ENCODE results near the gene SLC28A1.

The SLC28A1 gene

DNA sequence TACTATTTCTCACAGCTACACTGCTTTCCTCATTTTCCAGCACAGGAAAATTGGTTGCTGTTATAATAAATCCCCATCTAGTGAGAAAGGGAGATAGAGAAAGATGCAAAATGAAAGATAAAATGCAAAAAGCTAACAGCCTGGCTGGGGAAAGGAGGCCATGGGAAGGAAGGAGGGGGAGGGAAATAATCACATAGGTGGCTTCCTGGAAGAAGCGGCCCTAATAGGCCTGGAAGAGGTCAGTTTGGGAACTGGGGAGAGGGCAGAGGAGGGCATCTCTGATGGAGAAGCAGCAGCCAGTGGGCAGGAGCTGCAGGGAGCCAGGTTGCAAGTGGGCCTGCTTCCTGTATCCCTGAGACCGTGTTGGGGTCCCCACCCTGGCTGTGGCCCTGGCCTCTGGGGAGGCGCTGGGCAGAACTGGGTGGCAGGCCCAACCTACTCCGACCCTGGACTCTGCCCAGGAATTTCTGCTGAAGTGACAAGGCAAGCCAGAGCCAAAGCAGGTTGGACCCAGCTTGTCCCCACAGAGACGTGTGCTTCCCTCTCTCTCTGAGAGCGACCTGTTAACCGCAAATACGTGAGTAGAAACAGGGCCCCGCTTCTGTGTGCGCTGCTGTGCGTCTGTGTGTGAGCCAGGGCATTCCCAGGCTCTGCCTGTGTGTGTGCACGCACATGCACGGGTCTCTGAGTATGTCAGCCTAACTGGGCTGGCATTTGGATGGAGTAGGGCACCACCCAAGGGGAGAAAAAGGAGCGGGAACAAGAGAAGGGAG is 1.9 kb downstream of the SLC28A1 start:
- DNase-seq (ENCODE audit: low spot score) = no peak

DNA sequence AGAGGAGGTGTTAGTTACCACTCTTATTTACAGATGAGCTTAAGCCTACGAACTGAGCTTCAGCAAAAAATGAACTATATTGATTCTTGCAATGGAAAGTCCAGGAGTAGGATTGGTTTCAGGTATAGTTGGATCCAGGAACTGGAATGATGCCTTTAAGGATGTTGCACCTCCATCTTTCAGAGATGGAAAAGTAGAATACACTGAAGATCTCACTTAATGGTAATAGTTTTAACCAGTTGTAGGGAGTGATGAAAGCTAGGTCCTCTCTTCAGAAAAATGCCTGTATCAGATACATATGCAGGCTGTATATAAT is 2.5 kb downstream of the SLC28A1 start:
- DNase-seq (ENCODE audit: low spot score) = no peak

DNA sequence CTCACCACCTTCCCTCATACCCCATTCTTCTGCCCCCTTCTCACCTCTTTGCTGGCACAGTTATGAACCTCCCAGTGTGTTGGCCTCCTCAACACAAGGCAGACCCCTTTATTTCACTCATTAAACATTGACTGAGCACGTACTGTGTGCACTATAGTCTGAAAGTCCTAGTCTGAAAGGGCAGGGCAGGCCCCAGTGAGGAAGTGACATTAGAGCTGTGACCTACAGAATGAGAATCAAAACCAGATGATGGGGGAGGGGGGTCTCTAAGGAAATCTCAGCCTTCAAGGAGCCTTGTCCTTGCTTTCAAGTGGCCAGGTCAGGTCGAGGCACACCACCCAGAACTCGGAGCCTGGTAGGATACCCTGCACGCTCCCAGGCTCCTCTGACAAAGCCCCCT is 3.5 kb downstream of the SLC28A1 start:
- DNase-seq (ENCODE audit: low spot score) = no peak

DNA sequence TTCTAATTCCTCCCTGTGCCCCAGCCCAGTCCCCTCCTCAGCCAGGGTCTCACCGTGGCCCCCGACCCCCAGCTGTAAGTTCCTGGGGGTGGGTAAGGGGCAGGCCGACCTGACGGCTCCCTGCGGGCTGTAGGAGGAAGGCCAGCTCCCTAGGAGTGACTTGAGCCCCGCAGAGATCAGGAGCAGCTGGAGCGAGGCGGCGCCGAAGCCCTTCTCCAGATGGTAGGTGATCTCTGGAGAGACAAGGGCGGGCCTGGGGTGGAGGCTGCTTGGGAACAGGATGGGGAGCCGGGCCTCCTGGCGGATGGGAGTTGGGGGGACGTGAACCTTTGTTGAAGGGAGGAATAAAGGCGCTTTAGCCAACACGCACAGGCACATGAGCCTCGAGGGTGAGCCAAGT is 4.2 kb downstream of the SLC28A1 start:
- DNase-seq (ENCODE audit: low spot score) = no peak

DNA sequence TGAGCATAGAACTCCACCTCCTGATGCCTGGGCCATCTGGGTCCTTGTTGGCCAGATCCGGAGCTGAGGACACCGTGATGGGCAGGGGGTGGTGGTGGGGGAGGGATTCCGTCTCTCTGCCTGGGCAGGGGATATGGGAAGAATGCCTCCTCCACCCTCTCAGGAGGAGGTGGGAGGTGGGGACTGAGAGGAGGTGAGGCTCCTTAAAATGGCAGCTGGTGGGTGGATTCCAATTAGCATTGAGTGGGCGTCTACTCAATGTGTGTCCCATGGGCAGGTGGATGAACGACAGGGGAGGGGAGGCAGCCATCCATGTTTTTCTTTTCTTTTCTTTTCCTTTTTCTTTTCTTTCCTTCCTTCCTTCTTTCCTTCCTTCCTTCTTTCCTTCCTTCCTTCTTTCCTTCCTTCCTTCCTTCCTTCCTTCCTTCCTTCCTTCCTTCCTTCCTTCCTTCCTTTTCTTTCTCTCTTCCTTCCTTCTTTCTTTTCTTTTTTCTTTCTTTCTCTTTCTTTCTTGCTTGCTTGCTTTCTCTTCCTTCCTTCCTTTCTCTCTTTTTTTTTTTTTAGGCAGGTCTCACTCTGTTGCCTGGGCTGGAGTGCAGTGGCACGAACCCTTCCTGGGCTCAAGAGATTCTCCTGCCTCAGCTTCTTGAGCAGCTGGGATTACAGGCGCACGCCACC is 5.0 kb downstream of the SLC28A1 start:
- no peak for DNase-seq (ENCODE audit: low spot score)

DNA sequence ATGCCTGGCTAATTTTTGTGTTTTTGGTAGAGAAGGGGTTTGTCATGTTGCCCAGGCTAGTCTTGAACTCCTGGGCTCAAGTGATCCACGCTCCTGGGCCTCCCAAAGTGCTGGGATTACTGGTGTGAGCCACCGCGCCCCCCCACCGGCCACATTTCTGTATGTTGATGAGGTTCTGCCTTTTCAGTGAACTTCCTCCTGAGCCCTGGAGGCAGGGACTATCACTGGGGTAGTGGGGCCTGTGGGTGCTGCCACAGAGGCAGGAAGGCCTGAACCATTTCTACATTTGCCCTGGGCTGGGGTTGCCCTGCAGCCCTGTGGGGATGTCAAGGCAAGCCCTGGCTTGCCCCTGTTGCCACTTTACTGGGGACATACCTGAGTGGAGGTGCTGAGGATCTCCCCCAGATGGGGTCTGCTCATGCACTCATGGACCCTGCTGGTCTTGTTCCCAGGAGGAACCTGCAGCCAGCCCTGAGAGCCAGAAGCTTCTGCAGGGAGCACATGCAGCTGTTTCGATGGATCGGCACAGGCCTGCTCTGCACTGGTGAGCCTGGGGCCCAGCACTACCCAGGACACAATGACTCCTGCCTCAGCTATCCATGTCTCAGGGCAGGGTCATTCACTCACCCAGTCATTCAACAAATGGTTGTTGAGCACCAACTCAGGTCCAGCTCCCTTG is 5.7 kb downstream of the SLC28A1 start:
- DNase-seq (ENCODE audit: low spot score) = no peak

DNA sequence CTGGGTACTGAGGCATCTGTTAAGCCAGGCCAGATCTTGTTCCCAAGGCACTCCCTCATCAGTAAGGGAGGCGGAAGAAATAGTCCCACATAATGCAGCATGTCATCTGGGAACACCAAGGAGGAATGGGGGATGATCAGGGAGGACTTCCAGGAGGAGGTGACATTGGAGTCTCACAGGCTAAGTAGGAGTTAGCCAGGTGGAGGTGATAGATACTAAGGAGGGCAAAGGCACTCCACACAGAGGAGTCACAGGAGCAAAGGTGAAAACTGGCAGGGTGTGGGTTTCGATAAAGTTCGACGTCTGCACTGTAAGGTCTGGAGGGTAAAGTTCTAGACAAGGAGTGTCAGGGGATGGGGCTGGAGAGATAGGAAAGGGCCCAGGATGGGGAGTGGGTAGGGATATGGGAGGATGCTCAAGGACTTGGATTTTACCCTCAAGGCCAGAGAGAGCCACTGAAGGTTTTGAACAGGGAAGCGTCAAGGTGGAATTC is 6.3 kb downstream of the SLC28A1 start:
- DNase-seq (ENCODE audit: low spot score) = no peak

DNA sequence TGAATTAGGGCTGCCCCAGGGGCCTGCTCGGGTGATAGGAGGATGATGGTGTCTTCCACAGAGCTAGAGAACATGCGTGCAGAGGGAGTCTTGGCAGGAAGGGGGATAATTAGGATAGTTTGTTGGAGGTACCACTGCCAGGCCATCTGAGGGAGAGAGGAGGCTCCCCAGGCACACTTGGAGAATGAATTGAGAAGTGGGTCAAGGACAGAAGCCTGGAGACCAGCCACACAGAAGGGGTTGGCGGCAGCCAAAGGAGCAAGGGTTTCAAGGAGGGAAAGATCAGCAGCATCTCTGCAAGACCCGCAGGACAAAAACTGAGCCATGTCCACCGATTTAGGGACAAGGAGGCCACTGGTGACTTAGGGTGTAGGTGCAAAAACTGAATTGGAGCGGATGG is 6.9 kb downstream of the SLC28A1 start:
- no peak for DNase-seq (ENCODE audit: low spot score)

DNA sequence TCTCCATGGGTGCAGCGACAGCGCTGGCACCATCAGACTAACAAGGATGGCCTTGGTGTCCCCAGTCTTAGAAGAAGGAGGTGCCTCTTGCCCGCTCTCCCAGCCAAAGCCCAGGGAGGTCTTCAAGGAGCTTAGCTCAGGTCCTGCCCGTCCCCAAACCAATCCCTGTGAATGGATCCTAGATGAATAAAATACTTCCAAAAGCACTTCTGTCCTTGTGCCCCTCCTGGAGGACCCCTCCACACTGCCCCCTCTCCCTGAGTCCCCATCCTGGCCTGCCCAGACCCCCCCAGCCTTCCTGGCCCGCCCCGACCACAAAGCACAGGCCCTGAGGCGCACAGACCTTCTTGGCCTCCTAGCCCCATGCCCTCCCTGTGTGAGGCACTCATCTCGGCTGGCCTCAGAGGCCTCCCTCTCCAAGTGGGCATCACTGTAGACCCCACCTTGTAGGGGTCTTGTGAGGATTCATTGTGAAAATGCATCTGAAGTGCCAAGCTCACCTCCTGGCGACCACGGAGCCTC is 8.4 kb downstream of the SLC28A1 start:
- no peak for DNase-seq (ENCODE audit: low spot score)

DNA sequence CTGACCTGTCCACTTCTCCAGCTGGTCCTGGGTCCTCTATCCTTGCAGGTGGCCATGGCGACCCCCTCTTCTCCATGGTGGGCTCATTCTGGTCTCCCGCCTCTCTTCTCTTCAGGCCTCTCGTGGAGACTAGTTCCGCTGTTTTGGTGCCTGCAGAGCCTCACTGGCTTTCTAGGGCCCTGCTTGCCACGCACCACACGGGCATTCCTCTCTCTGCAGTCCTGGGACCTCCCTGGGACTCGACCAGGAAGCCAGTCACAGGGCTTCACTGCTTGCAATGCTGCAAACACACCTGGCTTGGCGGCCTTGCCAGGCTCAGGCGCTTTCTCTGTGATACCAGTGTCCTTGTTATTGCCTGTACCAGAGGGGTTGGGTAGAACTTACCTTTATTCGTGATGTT is 9.1 kb downstream of the SLC28A1 start:
- DNase-seq (ENCODE audit: low spot score) = no peak

DNA sequence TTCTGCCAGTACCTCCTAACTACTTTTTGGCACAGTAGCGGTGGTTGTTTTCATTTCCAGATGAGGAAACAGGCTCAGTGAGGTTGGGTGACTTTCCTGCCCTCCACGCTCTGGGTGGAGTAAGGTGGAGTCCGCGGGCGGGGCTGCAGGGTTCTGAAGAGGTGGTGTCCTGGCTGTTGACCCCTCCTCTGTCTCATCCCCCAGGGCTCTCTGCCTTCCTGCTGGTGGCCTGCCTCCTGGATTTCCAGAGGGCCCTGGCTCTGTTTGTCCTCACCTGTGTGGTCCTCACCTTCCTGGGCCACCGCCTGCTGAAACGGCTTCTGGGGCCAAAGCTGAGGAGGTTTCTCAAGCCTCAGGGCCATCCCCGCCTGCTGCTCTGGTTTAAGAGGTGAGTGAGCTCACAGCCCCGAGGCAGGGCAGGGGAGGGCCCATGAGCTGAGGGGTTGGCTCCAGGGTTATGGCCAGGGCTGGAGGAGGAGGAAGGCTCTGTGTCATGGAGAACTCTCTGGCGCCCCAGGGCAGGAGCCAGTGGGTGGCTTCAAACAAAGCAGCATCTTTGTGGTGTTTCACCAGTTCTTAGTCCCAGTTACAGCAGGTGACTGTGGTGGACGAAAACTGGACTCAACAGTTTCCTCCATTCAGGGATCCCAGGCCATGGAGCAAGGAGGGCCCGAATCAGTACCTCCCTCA is 10.4 kb downstream of the SLC28A1 start:
- DNase-seq (ENCODE audit: low spot score) = no peak

DNA sequence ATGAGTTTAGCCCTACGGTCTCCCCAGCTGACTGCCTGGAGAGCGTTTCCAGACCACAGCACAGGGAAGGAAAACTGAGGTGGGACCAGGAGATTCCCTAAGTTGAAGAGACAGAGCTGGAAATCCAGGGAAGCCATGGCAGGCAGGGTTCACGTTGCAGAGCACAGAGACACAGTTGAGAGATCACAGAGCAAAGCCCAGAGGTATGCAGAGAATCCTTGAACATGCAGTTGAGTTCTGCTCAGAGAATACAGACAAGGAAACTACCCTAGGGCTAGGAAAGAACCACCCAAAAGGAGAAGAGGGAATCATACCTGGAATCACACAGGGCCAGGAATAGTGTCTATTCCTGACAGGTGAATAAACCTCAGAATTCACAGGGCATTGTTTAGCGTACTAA is 14.3 kb downstream of the SLC28A1 start:
- no peak for DNase-seq (ENCODE audit: low spot score)

DNA sequence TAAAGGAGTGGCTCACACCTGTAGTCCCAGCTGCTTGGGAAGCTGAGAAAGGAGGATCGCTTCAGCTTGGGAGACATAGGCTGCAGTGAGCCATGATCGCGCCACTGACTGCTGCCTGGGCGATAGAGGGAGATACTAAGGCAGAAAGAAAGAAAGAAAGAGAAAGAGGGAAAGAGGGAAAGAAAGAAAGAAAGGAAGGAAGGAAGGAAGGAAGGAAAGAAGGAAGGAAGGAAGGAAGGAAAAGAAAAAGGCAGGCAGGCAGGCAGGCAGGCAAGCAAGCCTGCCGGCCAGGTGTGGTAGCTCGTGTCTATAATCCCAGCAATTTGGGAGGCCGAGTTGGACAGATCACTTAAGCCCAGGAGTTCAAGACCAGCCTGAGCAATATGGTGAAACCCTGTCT is 15.3 kb downstream of the SLC28A1 start:
- DNase-seq (ENCODE audit: low spot score) = no peak

DNA sequence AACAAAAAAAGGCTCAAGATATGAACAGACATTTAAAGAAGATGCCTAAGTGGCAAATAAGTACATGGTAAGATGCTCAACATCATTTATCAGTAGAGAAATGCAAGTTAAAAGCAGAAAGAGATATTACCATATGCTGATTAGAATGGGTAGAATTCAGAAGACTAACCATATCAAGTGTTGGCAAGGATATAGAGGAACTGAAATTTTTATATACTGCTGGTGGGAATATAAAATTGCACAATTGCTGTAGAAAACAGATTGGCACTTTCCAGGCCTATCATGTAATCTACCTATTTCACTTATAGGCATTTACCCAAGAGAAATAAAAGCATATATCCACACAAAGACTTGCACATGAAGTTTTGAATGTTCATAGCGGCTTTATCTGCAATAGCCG is 17.1 kb downstream of the SLC28A1 start:
- DNase-seq (ENCODE audit: low spot score) = no peak

DNA sequence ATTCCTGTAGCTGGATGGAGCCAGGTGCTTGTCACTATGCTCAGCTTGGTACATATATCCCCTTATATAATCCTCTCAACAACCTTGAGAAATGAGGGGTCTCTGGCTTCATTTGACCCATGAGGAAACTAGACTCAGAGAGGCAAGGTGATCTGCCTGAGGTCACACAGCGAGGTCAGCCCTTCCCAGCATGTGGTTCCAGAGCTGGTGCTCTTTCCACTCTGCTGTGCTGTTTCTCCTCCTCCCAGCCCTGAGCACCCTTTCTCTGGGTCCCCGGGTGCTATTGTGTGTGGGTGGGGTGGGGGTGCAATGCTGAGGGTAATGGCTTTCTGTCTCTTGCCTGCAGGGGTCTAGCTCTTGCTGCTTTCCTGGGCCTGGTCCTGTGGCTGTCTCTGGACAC is 19.3 kb downstream of the SLC28A1 start:
- DNase-seq (ENCODE audit: low spot score) = no peak

DNA sequence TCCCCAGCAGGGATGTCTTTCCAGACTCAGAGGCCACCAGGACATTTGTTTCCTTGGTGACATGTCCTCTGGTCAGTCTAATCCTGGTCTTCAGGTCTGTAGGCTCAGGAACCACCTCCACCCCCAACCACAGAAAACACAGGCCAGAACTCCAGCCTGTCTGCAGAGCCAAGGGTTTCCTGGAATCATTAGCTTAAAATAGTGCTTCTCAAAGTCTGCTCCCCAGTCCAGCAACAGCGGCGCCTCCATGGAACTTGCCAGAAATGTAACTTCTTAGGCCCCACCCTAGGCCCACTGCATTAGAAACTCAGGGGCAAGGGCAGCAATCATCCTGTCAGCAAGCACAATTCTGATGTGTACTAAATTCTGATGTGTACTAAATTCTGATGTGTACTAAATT is 20.0 kb downstream of the SLC28A1 start:
- DNase-seq (ENCODE audit: low spot score) = no peak

DNA sequence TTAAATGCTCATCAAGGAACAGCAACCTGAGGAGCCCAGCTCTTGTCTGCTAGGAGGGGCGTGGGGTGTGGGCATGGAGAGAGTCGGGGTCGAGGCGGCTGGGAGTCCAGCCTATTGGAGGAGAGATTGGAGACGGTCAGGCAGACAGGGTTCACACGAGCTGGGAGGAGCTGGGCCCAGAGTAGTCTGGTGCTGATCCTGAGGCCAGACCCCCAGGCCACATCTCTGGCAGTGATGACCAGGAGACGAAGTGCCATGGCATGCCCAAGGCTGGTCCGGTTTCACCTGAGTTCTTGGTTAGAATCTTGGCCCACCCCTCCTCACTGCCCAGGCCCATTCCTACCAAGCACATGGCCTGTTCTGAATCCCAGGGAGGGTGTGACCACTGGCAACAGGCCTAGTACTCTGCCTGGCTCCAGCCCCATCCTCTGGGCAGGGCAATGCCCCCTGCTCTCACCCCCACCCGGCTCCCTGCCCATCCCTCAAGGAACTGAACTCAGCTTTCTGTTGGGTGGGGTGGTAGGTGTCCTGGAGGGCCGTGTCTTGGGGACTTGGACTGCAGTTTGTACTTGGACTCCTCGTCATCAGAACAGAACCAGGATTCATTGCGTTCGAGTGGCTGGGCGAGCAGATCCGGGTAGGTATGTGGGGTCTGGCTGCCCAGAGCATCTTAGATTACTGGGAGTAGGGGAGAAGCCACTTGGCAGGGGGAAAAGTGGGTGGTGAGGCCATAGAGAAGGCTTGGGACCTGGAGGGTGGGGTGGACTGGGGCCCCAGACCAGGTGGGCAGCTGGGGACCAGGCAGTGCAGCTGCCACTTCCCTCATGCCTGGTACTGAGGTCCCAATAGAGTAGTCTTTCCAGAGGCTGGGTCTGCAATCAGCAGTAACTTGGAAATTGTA is 20.8 kb downstream of the SLC28A1 start:
- no peak for DNase-seq (ENCODE audit: low spot score)

DNA sequence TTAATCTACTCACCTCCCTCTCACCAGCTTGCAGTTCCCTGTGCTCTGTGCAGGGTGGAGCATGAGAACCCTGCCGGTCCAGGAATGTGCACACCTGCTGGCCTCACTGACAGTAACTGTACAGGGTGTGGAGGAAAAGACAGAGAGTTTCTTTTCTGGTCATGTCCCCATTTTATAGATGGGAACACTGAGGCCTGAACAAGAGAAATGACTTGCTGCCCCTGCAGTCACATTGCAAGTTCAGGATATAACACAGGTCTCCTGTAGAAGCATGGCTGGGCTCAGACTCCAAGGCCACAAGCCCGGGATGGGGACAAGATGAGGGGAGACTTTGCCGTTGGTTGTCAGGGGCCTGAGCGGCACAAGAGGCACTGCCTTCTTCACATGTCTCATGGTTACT is 23.3 kb downstream of the SLC28A1 start:
- DNase-seq (ENCODE audit: low spot score) = no peak

DNA sequence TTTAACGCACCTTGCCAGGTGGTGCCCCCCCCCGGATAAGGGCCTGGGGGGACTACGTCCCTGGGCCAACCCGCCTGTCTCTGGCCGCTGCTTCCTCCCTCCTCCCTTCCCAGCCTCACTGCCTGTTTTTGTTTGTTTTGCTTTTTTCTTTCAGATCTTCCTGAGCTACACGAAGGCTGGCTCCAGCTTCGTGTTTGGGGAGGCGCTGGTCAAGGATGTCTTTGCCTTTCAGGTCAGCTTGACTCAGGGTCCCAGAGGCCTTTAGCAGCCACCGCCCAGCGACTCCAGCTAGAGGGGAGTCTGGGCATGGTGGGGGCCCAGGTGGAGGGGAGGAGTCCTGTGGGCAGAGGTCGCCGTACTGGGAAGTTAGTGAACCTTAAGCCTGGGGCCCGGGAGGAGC is 24.1 kb downstream of the SLC28A1 start:
- DNase-seq (ENCODE audit: low spot score) = no peak

DNA sequence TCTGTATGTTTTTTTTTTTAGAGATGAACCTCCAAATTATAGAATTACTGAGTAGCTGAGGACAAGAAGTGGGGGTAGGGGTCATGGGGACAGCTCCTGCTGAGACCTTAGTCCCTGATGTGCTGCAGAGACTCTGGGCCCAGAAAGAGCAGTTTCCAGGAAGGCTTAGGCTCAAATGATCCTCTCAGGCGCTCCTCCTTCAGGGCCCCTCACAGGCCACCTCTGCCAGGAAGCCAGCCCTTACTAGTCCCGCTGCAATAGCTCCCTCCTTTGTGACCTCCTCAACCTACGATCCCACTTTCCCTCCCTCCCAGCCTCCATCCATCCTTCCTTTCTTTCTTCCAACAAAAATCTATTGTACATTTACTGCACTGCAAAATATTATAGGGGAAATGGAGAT is 24.6 kb downstream of the SLC28A1 start:
- DNase-seq (ENCODE audit: low spot score) = no peak

DNA sequence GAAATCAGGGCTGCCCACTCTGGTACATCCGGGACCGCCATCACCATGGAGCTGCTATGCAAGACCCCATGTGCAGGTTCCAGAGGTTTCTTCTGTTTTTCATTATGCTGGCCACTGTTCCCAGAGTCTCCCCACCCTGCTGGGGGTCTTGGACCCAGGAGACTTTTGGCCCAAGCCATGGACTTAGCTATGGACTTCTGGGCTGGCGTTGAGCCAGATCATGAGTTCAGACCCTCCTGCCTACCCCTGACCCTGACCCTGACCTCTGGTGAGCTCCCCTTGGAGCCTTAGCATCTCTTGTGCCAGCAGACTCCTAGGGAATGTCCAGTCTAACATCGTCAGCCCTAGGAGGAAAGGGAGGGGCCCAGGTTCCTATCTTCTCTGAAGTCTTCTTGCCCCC is 25.3 kb downstream of the SLC28A1 start:
- no peak for DNase-seq (ENCODE audit: low spot score)

Data from LoVo (cell line).